Lung (tissue), 12 donors: ENCODE measurements around the gene LHX6. TPM values are rescaled to one million over a fixed set of nuclear protein-coding genes. Genes with fewer than 3 reads are reported as not detected.

Experiments used
- ATAC-seq: fragments of 200-7000 bp; cut with Tn5 transposase; one replicate; pipeline ENCODE4 v1.9.1; 2020; ENCODE audit warnings: moderate number of reproducible peaks; ENCODE audit not compliant: insufficient read depth, low FRiP score
- DNase-seq, 3 donors: peaks; one replicate each; pipeline ENCODE4 v3.0.0-alpha.2; 2013 to 2017
- H3K27ac ChIP-seq, 2 donors: one replicate each; pipeline ENCODE4 v1.5.1; 2013; ENCODE audit warnings: mild to moderate bottlenecking in 2 of 2, moderate library complexity in 2 of 2, control low read depth in 1 of 2, inconsistent platforms in 1 of 2, low read depth in 1 of 2, low read length in 1 of 2
- H3K27me3 ChIP-seq, 3 donors: one replicate each; pipeline ENCODE4 v1.5.1; 2013; ENCODE audit warnings: low read length in 2 of 3; ENCODE audit not compliant: control insufficient read depth in 3 of 3, insufficient read depth in 3 of 3
- H3K36me3 ChIP-seq, 4 donors: one replicate each; pipeline ENCODE4 v1.5.1; 2013; ENCODE audit warnings: low read length in 4 of 4, mild to moderate bottlenecking in 1 of 4, moderate library complexity in 1 of 4; ENCODE audit not compliant: control insufficient read depth in 4 of 4, insufficient read depth in 4 of 4
- H3K4me1 ChIP-seq, 5 donors: one replicate each; pipeline ENCODE4 v1.5.1; 2013; ENCODE audit warnings: low read length in 5 of 5, mild to moderate bottlenecking in 2 of 5, moderate library complexity in 1 of 5; ENCODE audit not compliant: control insufficient read depth in 5 of 5, insufficient read depth in 5 of 5
- H3K4me3 ChIP-seq: one replicate; pipeline ENCODE4 v1.5.1; 2013; ENCODE audit warnings: mild to moderate bottlenecking, control low read depth, moderate library complexity
- H3K9ac ChIP-seq, 2 donors: one replicate each; pipeline ENCODE4 v1.5.1; 2013; ENCODE audit warnings: low read length in 2 of 2, control low read depth in 1 of 2; ENCODE audit not compliant: insufficient read depth in 1 of 2
- H3K9me3 ChIP-seq, 4 donors: one replicate each; pipeline ENCODE4 v1.5.1; 2013; ENCODE audit warnings: low read length in 3 of 4, mild to moderate bottlenecking in 1 of 4, moderate library complexity in 1 of 4; ENCODE audit not compliant: control insufficient read depth in 4 of 4, insufficient read depth in 3 of 4
- WGBS, 2 donors: extraction: QIAGEN DNeasy Blood & Tissue Kit; methylation state at CpG; one replicate each; pipeline ENCODE4 v1.1.7; 2013; 5-methylcytosine and 5-hydroxymethylcytosine counted together
- polyA plus RNA-seq, 2 donors: library from polyadenylated mRNA; stranded (reverse); fragments of 200-250 nt; gene quantifications; one replicate each; pipeline ENCODE4 v1.2.1, GENCODE V29; 2013
- total RNA-seq, 2 donors: library from RNA; depleted of rRNA in 1 of 2; stranded (reverse); fragments of >200 nt in 1 of 2; gene quantifications; one replicate each; pipeline ENCODE4 v1.2.1, GENCODE V29; 2014 to 2021
- TF ChIP-seq, protein P1 (sequence below): IDR thresholded peaks from 2 replicates; pipeline ENCODE4 v1.5.1; 2012; ENCODE audit warnings: mild to moderate bottlenecking; ENCODE audit errors: control extremely low read depth, extremely low read depth
- donor health status: control.
- donor health status: control.
- donor health status: Bipolar disorder and iron deficiency.
- donor health status: healthy.
- donor health status: DM: yes; HTN: yes; CAD: no.

LHX6 gene
- total and polyA plus RNA-seq, 4 donors = 3.2 to 11.3 (median 4.3) TPM

DNA sequence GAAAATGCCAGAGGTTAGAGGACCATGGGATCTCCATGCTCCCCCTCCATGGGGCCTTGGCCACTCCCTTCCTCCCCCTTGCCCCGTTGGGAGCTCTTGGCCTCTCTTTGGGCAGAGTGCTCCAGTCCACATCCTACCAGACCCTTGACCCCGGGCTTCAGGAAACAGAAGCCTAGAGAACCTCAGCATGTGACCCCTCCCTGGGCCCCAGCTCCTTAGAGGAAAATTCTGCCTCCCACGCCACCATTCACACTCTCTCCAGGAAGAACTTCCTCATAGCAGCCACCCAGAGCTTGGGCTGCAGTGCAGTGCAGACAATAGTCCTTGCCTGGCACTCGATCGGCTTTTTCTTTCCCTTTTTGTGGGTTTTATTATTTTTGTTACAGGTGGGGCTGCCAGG is 6.0 kb downstream of the LHX6 start:
- H3K4me1 ChIP-seq = peaks cover 0 to 21% (median 12%) of the 10 kb centered on the region in 5 donors
- ATAC-seq (no peak), DNase-seq (no peak)
- H3K9me3 ChIP-seq = peaks cover 0 to 5% (median 0%) of the 10 kb centered on the region in 4 donors
- no peak overlapping the region for H3K9ac ChIP-seq
- no peak overlapping the region for H3K27ac ChIP-seq
- H3K4me3 ChIP-seq = no peak overlapping the region
- TF ChIP-seq, protein P1, sequence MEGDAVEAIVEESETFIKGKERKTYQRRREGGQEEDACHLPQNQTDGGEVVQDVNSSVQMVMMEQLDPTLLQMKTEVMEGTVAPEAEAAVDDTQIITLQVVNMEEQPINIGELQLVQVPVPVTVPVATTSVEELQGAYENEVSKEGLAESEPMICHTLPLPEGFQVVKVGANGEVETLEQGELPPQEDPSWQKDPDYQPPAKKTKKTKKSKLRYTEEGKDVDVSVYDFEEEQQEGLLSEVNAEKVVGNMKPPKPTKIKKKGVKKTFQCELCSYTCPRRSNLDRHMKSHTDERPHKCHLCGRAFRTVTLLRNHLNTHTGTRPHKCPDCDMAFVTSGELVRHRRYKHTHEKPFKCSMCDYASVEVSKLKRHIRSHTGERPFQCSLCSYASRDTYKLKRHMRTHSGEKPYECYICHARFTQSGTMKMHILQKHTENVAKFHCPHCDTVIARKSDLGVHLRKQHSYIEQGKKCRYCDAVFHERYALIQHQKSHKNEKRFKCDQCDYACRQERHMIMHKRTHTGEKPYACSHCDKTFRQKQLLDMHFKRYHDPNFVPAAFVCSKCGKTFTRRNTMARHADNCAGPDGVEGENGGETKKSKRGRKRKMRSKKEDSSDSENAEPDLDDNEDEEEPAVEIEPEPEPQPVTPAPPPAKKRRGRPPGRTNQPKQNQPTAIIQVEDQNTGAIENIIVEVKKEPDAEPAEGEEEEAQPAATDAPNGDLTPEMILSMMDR = no peak
- no peaks in the 10 kb centered on the region for H3K36me3 ChIP-seq
- H3K27me3 ChIP-seq = peaks cover 0 to 95% (median 88%) of the 10 kb centered on the region in 3 donors
- WGBS, 2 donors = 19 to 27% methylated on average over 5 of the region's 5 CpGs

DNA sequence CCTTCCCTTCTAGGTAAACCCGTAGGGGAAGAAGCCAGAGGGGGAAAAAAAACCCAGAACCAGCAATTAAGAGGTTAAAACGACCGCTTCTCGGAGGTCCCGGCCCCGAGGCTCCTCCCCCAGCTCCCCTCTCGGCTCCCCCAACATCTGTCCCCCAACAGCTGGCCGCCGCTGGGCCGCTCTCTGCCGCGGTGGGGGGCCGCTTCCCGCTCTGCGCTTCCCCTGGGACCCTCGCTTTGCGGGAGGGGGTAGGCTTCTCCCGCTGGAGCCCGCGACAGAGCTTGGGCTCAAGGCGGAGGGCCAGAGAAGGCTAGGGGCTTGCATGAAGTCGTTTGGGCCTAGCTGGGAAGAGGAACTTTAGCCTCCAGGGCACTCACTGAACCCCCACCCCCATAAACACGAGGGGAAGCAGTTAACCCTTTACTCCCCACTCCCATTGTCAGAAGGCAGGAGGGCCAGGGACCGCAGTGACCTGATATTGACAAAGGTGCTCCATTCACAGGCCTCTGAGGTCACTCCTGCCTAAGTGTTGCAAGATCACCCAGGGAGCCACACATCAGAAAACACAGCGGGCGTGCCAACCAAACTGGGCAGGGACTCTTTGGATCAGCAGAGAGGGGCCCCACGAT is 7.5 kb downstream of the LHX6 start:
- WGBS, 2 donors = 28 to 29% methylated on average over 27 of the region's 27 CpGs
- H3K4me3 ChIP-seq = no peak overlapping the region
- peaks cover 0 to 21% (median 8%) of the 10 kb centered on the region in 5 donors for H3K4me1 ChIP-seq
- peaks cover 0 to 6% (median 0%) of the 10 kb centered on the region in 4 donors for H3K9me3 ChIP-seq
- H3K36me3 ChIP-seq = no peaks in the 10 kb centered on the region
- no peak overlapping the region for H3K9ac ChIP-seq
- TF ChIP-seq, protein P1 = no peak
- peaks cover 0 to 95% (median 88%) of the 10 kb centered on the region in 3 donors for H3K27me3 ChIP-seq
- H3K27ac ChIP-seq = no peak overlapping the region
- peak; percentile 60 to 72 (median 65) for DNase-seq
- ATAC-seq = no peak

GRCh38 chr9:122220673-122221182 is 8.0 kb downstream of the LHX6 start:
- no peak overlapping the region for H3K27ac ChIP-seq
- no peak overlapping the region for H3K4me3 ChIP-seq
- no peak overlapping the region for H3K9ac ChIP-seq
- peaks cover 0 to 21% (median 5%) of the 10 kb centered on the region in 5 donors for H3K4me1 ChIP-seq
- TF ChIP-seq, protein P1 = no peak
- H3K27me3 ChIP-seq = peaks cover 0 to 95% (median 89%) of the 10 kb centered on the region in 3 donors
- H3K9me3 ChIP-seq = peaks cover 0 to 6% (median 0%) of the 10 kb centered on the region in 4 donors
- no peaks in the 10 kb centered on the region for H3K36me3 ChIP-seq
- DNase-seq (peak in 2 of 3 donors; percentile 36 to 63), ATAC-seq (no peak)
- WGBS, 2 donors = 45 to 52% methylated on average over 18 of the region's 18 CpGs
